Sigmoid colon (tissue), 4 donors: ENCODE results near the gene TCERG1L.

Source experiments
- CTCF ChIP-seq, 4 experiments: fragments of 450-650 bp in 3 of 4; fragments of 200-600 bp in 1 of 4; IDR thresholded peaks; one replicate each; pipeline ENCODE4 v1.5.1; 2016 to 2019; ENCODE audit warnings: antibody characterized with exemption in 4 of 4, mild to moderate bottlenecking in 3 of 4, moderate library complexity in 2 of 4
- EP300 ChIP-seq, 4 donors: sonication (generic); formaldehyde crosslinking; IDR thresholded peaks; one replicate each; pipeline ENCODE4 v1.6.1; 2017; ENCODE audit warnings: antibody characterized with exemption in 4 of 4
- POLR2A ChIP-seq, 2 donors: fragments of 450-650 bp; IDR thresholded peaks; one replicate each; pipeline ENCODE4 v1.6.1; 2016; ENCODE audit warnings: antibody characterized with exemption in 2 of 2, mild to moderate bottlenecking in 2 of 2, moderate library complexity in 2 of 2
- POLR2AphosphoS5 ChIP-seq, 4 donors: sonication (generic); formaldehyde crosslinking; IDR thresholded peaks; one replicate each; pipeline ENCODE4 v1.6.1; 2017; ENCODE audit warnings: antibody characterized with exemption in 4 of 4

GRCh38 chr10:131246775-131247174 is 64.7 kb downstream of the TCERG1L start:
- TF ChIP-seq CTCF (IDR thresholded peaks at IDR 0.05) = no peak
- no peak for TF ChIP-seq POLR2AphosphoS5 (IDR thresholded peaks at IDR 0.05)
- no peak for TF ChIP-seq POLR2A (IDR thresholded peaks at IDR 0.05)
- TF ChIP-seq EP300 (IDR thresholded peaks at IDR 0.05) = no peak
